CD4-positive, alpha-beta T cell treated with Interleukin-6 at 100 ng/mL for 8 hours (primary cell): Measurements from ENCODE around the gene AK3.

Experiments
- DNase-seq: peaks from one replicate; pipeline ENCODE4 v3.0.0-alpha.2; 2020; ENCODE audit warnings: mixed read lengths, low spot score

AK3 gene

DNA sequence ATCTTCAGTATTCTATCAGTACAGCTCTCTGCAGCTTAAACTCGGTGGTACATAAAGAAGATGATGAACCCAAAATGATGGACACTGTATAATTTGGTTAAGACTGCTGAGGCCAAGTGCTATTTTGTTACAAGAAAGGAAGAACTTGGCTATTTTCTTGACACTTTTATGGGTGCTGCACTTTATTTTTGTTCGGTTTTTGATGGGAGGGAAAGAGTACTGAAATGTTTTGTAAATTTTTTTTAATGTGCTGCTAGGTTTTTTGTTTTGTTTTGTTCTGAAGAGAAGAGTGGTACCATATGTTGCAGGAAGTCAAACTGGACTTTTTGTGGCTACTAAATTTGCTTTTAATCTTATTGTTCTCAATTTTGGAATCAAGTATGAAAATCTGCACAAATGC, 35.0 kb downstream of the AK3 start:
- DNase-seq, result no peak

DNA sequence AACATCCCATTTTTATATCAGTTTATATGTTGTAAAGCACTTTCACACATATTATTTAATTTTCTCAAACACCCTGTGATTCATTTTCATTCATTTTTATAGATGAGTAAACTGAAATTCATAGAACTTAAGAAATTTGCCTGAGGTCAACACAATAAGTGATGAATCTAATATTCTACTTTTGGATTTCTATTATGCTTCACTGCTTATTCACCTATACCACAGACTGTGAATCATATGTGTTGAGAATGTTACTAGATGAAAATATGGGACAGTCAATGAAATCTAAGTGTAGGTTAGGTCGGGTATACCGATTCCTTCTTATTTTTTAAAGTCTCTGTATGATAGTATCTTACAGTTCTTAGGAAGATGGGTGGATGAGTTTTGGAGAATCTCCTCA, 36.9 kb downstream of the AK3 start:
- DNase-seq, result no peak

DNA sequence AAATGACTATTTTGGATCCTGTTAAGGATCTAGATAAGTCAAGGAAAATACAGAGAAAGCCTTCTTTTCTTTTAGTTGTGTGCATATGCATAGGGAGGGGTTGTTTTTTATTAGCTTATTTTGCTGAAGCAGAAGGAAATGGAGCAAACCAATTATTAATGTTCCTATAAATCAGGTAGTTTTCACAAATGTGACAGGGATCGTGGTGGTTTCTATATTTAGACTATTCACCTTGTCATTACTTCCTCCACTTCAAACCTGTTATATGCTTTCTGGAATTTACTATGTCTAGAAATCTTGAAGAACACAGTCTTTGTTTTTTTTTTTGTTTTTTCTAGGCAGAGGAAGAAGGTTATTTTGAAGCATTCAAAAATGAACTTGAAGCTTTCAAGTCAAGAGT, 39.5 kb downstream of the AK3 start:
- DNase-seq, result no peak

DNA sequence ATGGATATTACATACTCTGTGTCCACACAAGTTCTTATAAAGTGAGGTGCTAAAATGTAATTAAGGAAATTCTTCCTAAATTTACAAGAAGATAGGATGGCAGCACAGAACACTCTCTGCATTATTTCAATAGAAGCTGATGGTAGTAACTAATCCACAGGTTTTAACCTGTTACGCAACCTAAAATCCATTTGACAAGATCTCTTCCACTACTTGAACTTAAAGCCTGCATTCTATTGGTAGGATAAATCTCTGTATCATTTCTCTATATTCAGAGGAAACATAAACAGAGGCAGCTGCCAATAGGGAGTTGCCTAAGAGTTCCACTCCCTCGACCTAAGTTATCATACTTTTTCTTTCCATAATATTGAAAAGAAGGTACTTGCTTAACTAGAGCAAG, 40.1 kb downstream of the AK3 start:
- DNase-seq, result no peak

DNA sequence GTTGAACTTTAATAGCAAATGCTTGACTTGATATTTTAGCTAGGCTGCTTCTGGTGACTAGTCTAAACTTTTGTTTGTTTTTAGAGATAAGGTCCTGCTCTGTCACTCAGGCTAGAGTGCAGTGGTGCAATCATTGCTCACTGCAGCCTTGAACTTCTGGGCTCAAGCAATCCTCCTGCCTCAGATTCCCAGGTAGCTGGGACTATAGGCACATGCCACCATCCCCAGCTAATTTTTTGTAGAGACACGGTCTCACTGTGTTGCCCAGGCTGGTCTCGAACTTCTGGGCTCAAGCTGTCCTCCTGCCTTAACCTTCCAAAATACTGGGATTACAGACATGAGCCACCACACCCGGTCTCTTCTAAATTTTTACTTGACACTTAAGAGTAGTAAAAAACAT, 40.9 kb downstream of the AK3 start:
- no peak for DNase-seq

DNA sequence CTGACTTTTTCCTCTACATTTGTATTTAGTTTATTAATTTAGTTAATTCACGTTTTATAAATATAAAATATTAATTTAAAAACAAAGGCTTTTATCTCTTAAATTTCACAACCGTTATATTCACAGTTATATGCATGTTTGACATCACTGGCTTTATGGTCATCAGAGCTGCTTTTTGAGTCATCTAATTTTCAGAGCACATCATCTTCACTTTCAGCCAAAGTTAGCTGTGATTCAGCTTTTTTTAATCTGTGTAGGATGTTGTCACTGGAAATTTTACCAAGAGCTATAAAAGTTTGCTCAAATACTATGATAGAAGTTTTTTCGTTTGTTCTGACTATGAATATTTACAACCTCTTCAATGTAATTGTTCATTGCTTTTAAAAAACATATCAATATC, 49.2 kb downstream of the AK3 start:
- DNase-seq, result no peak

DNA sequence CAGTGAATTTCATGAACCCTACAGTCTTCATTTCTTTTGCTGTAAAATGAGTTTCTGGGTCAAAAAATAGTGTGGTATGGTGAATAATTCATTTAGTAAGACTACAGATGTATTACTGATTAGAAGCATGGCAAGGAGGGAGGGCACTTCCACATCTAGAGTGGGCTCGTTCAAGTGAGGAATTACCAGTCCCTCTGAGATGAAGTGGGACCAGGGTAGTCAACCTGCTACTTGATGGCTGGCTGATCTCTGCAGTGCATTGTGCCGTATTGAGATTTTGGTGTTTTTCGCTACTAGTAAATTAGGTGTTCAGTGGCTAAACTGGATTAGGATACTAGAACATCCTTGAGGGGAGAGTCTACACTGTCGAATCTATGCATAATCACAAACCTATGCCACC, 50.9 kb downstream of the AK3 start:
- no peak for DNase-seq

DNA sequence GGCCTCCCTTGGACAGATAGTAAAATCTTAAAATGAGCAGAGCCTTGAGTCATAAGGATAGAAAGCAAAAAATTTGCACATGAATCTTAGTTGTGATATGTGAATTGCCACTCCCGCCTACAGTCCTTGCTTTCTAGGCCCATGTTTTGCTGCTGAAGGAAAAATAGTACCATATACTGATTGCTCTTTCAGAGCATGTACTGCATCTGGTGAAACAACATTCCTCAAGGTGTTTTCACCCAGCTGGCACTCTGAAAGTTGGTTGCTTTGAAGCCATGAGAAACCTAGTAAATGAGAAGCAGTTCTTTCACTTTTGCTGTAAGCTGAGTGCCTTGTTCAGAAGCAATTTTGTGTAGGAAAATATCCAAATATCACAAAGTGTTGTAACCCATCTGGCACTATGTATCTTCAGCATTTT, 51.3 kb downstream of the AK3 start:
- no peak for DNase-seq

DNA sequence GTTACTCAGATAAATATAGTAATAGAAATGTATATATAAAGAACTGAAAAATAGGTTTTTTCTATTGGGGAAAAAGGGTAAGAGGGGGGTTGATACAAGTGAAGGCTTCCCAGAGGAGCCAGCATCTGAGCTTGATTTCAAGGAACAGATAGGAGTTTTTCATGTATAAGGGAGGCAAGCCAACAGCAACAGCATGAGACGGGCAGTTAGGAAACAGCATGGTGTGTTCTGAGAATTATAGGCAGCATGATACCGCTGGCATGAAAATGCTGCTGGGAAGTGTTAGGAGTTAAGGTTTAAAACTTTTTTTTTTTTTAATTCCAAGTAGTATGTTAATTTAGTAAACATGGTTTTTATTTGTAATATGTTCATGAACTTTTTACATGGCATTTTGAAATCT, 52.0 kb downstream of the AK3 start:
- DNase-seq, result no peak

DNA sequence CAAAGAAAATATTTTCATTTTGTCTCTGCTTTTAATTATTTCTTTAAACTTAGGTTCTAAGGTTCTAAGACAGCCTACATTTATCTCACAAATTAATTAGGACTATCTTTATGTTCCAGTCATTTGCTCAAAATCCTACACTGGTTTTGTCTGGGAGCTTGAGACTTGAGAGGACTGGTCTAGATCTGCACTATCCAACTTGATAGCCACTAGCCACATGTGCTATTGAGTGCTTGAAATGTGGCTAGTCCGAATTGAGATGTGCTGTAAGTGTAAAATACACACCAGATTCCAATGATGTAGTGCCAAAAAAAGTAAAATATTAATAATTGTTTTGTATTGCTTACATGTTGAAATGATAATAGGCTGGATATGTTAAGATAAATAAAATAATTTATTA, 54.4 kb downstream of the AK3 start:
- DNase-seq, result no peak

DNA sequence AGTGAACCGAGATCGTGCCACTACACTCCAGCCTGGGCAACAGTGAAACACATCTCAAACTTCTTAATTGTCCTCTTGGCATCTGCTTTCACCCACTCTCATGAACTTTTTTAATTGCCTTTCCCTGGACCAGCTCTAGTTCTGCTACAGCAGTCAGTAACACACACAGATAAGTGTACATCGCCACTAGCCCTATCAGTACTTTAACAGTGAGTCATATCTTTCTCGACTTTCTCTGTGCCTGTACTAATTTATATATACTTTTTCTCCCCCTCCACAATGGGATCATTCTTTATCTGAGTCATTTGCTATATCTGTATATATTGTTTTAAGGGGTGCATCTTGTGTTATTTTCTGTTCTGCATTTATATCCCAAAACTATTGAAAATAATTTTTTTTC, 54.9 kb downstream of the AK3 start:
- no peak for DNase-seq

DNA sequence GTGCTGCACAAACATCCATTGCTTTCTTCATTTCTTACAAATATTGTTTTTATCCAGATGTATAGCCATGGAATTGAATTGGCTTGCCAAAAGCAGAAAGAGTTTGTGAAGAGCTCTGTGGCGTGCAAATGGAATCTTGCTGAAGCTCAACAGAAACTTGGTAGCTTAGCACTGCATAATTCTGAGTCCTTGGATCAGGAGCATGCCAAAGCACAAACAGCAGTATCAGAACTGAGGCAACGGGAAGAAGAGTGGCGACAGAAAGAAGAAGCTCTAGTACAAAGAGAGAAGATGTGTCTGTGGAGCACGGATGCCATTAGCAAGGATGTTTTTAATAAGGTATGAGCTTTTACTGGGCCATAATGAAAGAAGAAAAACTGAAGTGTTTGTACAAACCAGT, 56.2 kb downstream of the AK3 start:
- DNase-seq, result no peak

DNA sequence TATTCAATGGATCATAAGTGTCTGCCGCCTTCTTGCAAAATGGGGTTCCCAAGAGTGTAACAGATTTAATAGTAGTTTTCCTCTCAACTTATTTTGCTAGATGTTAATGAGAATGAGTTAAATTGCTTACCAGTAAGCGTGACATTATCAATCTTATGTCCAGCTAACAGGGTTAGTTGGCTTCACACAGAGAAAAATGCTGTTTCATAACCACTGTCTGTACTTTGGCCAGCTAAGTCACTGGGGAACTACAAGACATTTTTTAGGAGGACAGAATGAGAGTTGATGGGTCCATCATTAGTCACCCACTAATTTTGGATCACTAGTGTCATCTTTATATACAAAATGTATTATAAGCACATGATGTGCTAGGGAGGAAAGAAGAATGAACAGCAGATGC, 60.3 kb downstream of the AK3 start:
- no peak for DNase-seq

DNA sequence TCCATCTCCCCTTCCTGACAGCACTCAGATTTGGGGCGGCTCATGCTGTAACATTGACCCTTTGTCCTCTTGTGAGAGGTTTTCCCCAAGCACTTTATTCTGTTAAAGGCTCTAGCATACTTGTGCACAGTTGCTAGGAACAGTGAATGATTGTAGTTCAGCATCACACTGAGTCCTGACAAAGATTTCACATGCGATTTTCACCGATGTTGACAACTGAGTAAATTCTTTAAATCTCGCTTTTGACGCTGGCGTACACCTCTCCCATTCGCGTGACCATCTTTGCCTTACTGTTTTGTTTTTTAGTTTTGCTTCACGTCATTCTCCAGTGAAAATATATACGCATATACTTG, 60.9 kb downstream of the AK3 start:
- DNase-seq, result no peak

DNA sequence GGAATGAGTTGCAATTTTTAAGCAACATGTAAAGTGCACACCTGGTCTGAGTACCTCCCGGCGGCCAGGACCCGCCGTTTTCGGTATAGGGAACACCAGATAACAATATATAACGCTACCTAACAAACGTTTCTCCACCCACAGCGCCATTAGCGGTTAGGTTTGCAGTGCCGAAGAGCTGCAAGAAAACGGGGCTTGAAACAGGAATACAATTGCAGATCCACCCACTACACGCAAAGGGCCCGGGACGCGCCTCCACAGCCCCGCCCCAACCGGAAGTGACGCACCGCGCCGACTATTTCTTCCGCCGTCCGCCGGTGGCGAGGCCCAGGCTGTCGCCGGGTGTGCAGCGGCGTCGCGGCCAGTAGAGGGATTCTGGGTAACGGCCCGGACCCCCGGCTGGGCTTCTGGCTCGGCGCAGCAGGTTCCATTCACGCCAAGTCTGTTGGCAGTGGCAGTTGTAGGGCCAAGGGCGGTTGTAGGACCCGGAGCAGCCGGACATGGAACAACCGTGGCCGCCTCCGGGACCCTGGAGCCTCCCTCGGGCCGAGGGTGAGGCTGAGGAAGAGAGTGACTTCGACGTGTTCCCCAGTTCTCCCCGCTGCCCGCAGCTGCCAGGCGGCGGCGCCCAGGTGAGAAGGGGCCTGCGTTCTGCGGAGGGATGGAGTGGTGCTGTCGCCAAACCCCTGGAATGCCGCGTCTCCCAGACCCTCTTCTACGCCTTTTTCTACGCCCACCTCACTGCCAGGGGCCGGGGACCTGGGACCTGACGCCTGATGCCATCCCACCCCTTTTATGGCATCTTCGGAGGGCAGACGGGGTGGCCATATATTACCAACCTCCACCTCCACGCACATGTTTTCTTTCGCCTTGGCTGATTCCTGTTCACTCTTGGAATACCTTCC, 61.5 kb downstream of the AK3 start, which contains the start of gene CDC37L1:
TSS of gene CDC37L1 (plus strand) at position 302 of the 905 bp plus-strand sequence. CDS start at position 501, 199 bp downstream.
- peak; percentile 98 for DNase-seq

DNA sequence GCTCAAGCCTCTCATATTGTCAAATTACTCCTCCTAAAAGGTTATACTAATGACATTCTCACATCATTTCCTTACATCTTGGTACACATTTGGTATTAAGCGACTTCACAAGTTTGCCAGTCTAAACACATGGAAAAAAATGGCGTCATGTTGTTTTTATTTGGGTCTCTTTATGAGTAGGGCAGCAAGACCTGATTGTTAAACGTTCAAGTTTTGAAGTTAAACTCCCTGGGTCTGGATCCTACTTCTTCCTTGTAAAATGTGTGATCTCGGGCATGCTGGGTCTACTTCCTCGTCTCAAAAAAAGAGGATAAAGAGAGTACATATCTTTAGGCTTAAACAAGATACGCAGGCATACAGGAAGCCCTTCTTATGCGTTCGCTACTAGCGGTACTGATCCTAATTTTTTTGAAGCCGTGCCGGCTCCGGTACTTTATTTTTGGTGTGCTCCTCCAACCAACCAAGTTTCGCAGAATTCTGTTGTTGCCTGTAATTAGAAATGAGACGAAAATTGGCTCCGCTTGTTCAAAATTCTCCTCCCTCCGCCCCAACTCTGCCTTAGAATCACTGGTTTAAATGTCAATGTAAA, 62.2 kb downstream of the AK3 start:
- DNase-seq, result peak; percentile 22

DNA sequence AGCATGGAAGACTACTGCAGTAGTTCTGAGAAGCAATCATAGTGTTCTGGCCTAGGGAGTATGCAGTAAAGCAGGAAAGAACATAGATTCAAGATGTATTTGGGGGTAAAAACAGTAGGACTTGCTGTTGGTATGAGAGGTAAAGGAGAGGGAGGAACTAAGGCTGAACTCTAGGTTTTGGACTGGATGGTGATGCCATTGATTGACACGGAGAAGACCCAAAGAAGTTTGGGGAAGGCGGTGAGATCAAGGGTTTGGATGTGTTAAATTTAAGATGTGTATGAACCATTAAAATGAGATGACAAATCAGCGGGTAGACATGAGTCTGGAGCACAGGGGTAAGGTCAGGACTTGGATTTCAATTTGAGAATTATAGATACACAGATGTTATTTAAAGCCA, 63.6 kb downstream of the AK3 start:
- DNase-seq, result no peak

DNA sequence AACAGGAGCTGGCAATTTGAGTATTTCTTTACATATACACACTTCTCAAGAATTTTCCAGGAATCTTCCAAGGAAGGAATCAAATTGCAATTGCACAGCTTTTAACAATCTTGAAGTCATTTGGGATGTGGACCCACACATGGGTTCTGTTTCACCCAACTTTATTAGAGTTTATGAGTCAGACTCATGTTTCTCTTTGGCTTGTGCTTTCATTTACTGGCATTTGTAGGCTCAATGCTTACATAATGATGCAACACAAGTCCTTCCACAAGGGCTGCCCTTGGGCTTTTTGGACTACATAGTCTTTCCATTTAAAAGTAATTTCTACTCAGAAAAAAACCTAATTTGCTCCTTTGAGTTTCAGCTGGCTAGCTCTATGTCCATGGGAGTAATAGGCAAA, 66.2 kb downstream of the AK3 start:
- no peak for DNase-seq

DNA sequence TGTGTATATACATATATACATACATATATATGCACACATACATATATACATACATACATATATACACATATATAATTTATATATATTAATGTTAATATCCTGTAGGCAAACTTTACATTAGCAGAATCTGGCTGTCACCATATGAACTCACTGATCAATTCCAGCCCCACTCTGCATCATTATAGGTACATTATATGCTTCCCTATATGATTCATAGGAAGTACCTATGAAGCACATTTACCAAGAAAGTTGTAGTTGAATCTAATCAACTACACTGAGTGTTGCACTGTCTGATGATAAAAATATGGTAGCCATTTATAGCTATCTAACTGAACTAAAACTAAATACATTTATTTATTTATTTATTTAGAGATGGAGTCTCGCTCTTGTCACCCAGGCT, 69.3 kb downstream of the AK3 start:
- DNase-seq, result no peak

DNA sequence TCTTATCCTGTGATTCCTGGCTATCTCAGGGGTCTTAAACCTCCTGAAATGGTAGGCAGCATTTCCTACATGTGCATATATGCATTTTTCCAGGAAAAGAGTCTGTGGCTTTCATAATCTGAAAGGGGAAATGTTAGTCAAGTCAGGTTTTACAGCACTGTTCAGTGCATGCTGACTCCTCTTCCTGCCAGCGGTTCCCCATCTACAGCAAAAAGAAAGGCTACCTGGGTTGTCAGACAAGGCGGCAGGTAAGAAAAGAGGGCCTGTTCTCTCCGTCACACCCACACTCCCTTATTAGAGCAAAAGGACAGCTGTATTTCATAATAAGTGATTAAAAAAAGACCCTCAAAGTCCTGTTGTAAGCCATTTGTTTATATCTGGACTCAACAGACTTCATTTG, 70.4 kb downstream of the AK3 start:
- no peak for DNase-seq

DNA sequence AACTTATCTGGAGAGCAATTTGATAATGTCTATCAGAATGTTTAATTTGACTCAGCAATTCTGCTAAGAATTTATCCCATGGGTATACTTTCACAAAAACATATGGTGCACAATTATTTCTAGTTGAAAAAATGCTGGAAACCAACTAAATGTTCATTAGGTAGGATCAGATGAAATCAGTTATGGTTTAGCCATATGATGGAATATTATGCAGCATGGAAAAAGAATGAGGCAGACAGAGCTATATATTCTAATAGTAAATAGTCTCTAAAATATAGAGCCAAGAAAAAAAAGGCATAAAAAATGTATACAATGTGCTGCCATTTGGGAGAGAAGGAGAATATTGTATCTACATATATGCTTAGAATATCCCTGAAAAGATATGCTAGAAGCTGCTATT, 71.1 kb downstream of the AK3 start:
- no peak for DNase-seq

DNA sequence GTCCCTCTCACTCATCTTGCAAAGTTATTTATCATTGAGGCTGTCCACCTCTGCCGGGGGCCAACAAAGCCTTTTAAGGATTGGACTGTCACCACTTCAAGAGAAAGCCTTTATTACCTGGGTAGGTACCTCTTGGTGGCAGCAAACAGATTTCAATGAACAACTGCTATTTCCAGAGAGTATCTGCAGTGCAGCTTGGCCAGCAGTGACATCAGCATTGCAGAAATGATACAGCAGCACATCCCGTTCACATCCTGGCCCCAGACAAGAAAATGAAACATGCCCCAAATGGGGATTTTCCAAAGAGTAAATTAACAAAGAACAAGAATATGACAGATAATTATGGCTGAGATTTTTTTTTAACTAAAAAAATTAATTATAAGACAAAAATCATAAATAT, 72.4 kb downstream of the AK3 start:
- DNase-seq, result no peak

DNA sequence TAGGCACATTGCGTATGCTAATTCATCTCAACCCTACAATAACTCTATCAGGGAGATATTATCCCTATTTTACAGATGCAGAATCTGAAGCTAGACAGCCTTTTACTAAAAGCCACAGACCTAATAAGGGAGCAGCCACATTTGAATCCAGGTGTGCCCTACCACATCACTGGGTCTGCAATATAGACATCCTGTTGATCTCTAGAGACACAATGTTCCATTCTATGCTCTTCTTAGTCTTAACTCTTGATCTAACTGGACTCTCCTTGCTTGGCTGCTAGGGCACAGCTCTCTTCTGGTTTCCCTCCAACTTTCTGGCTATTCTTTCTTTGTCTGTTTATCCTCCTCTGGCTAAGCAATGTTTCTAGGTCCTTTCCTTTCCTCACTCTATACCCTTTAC, 73.3 kb downstream of the AK3 start:
- peak; percentile 33 for DNase-seq
